Measurements from ENCODE around the gene BRIP1. TPM values are rescaled to one million over a fixed set of nuclear protein-coding genes. Genes with fewer than 3 reads are reported as not detected.

BRIP1 gene
- total RNA-seq, 1 experiment from 2014 or later: 9.4 TPM

GRCh38 chr17:61797283-61797682 is 66.0 kb downstream of the BRIP1 start:
- H3K36me3 ChIP-seq (ENCODE audit: control insufficient read depth, insufficient read depth, low read length): no peaks in the 10 kb centered on the region; the same call in 1 of the 2 replicates
- TF ChIP-seq, protein P1, sequence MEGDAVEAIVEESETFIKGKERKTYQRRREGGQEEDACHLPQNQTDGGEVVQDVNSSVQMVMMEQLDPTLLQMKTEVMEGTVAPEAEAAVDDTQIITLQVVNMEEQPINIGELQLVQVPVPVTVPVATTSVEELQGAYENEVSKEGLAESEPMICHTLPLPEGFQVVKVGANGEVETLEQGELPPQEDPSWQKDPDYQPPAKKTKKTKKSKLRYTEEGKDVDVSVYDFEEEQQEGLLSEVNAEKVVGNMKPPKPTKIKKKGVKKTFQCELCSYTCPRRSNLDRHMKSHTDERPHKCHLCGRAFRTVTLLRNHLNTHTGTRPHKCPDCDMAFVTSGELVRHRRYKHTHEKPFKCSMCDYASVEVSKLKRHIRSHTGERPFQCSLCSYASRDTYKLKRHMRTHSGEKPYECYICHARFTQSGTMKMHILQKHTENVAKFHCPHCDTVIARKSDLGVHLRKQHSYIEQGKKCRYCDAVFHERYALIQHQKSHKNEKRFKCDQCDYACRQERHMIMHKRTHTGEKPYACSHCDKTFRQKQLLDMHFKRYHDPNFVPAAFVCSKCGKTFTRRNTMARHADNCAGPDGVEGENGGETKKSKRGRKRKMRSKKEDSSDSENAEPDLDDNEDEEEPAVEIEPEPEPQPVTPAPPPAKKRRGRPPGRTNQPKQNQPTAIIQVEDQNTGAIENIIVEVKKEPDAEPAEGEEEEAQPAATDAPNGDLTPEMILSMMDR (IDR thresholded peaks at IDR 0.05): no peak
- H3K4me3 ChIP-seq (ENCODE audit: low read depth in 2 of 2, low read length in 2 of 2): no peak overlapping the region
- intact Hi-C loops (cut with micrococcal nuclease; ENCODE audit: unreplicated experiment) (no loop called here), in situ Hi-C loops (cut with HindIII; ENCODE audit: low pct_unique_long_range_greater_than_20kb, low sequenced_read_pairs) (no loop called here)
- no peak overlapping the region for H3K27ac ChIP-seq (ENCODE audit: low read length)
- POLR2A ChIA-PET: no interaction called here
- no peak for ATAC-seq
- CTCF ChIA-PET: no interaction called here
- no peak for DNase-seq (ENCODE audit: low read depth, low spot score)
- no TSS peak for BruUV-seq (replicated peaks)
- no peaks in the 10 kb centered on the region for H3K9me3 ChIP-seq (ENCODE audit: control insufficient read depth, insufficient read depth, low read depth, low read length)
- H3K4me1 ChIP-seq (ENCODE audit: control insufficient read depth, insufficient read depth, low read length): no peaks in the 10 kb centered on the region
- H3K27me3 ChIP-seq (ENCODE audit: control insufficient read depth, insufficient read depth, low read length): no peaks in the 10 kb centered on the region

DNA sequence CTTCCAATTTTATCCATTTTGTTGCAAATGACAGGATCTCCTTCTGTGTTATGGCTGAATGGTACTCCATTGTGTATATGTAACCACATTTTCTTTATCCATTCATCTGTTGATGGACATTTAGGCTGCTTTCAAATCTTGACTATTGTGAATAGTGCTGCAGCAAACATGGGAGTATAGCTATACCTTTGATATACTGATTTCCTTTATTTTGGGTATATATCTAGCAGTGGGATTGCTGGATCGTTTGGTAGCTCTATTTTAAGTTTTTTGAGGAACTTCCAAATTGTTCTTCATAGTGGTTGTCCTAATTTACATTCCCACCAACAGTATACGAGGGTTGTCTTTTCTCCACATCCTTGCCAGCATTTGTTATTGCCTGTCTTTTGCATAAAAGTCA is 67.8 kb downstream of the BRIP1 start:
- Histone ChIP-seq H3K4me1 (ENCODE audit: control insufficient read depth, insufficient read depth, low read length) (no peaks in the 10 kb centered on the region), H3K27ac (ENCODE audit: low read length) (no peak overlapping the region), H3K36me3 (ENCODE audit: control insufficient read depth, insufficient read depth, low read length) (no peaks in the 10 kb centered on the region; the same call in 1 of the 2 replicates), H3K4me3 (ENCODE audit: low read depth in 2 of 2, low read length in 2 of 2) (no peak overlapping the region), H3K9me3 (ENCODE audit: control insufficient read depth, insufficient read depth, low read depth, low read length) (no peaks in the 10 kb centered on the region), H3K27me3 (ENCODE audit: control insufficient read depth, insufficient read depth, low read length) (no peaks in the 10 kb centered on the region)
- in situ Hi-C loops (cut with HindIII; ENCODE audit: low pct_unique_long_range_greater_than_20kb, low sequenced_read_pairs): no loop called here
- BruUV-seq (replicated peaks): no TSS peak
- ChIA-PET POLR2A (no interaction called here), CTCF (no interaction called here)
- intact Hi-C loops (cut with micrococcal nuclease; ENCODE audit: unreplicated experiment): no loop called here
- TF ChIP-seq POLR2AphosphoS5 (IDR thresholded peaks at IDR 0.05; ENCODE audit: low read depth, low read length) (no peak), TCF7L2 (IDR thresholded peaks at IDR 0.05; ENCODE audit: low read depth, low read length) (no peak), SIN3A (IDR thresholded peaks at IDR 0.05; ENCODE audit: borderline replicate concordance, insufficient read depth, low read depth, low read length) (no peak)
- TF ChIP-seq, protein P1 (IDR thresholded peaks at IDR 0.05): no peak
- TF ChIP-seq, protein P2, sequence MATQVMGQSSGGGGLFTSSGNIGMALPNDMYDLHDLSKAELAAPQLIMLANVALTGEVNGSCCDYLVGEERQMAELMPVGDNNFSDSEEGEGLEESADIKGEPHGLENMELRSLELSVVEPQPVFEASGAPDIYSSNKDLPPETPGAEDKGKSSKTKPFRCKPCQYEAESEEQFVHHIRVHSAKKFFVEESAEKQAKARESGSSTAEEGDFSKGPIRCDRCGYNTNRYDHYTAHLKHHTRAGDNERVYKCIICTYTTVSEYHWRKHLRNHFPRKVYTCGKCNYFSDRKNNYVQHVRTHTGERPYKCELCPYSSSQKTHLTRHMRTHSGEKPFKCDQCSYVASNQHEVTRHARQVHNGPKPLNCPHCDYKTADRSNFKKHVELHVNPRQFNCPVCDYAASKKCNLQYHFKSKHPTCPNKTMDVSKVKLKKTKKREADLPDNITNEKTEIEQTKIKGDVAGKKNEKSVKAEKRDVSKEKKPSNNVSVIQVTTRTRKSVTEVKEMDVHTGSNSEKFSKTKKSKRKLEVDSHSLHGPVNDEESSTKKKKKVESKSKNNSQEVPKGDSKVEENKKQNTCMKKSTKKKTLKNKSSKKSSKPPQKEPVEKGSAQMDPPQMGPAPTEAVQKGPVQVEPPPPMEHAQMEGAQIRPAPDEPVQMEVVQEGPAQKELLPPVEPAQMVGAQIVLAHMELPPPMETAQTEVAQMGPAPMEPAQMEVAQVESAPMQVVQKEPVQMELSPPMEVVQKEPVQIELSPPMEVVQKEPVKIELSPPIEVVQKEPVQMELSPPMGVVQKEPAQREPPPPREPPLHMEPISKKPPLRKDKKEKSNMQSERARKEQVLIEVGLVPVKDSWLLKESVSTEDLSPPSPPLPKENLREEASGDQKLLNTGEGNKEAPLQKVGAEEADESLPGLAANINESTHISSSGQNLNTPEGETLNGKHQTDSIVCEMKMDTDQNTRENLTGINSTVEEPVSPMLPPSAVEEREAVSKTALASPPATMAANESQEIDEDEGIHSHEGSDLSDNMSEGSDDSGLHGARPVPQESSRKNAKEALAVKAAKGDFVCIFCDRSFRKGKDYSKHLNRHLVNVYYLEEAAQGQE (IDR thresholded peaks at IDR 0.05; ENCODE audit: insufficient read depth in 1 of 2, low read depth in 2 of 2, low read length in 1 of 2): no peak
- DNase-seq (ENCODE audit: low read depth, low spot score): no peak
- no peak for ATAC-seq

- TF ChIP-seq, protein P1 (IDR thresholded peaks at IDR 0.05): no peak
- TF ChIP-seq POLR2AphosphoS5 (IDR thresholded peaks at IDR 0.05; ENCODE audit: low read depth, low read length) (no peak), SIN3A (IDR thresholded peaks at IDR 0.05; ENCODE audit: borderline replicate concordance, insufficient read depth, low read depth, low read length) (no peak), TCF7L2 (IDR thresholded peaks at IDR 0.05; ENCODE audit: low read depth, low read length) (no peak)
- TF ChIP-seq, protein P2 (IDR thresholded peaks at IDR 0.05; ENCODE audit: insufficient read depth in 1 of 2, low read depth in 2 of 2, low read length in 1 of 2): no peak
- CTCF ChIA-PET: no interaction called here
- H3K4me3 ChIP-seq (ENCODE audit: low read depth in 2 of 2, low read length in 2 of 2): no peak overlapping the region
- H3K4me1 ChIP-seq (ENCODE audit: control insufficient read depth, insufficient read depth, low read length): no peaks in the 10 kb centered on the region
- H3K27me3 ChIP-seq (ENCODE audit: control insufficient read depth, insufficient read depth, low read length): no peaks in the 10 kb centered on the region
- no peak for ATAC-seq
- BruUV-seq (replicated peaks): no TSS peak
- no peak overlapping the region for H3K27ac ChIP-seq (ENCODE audit: low read length)
- H3K36me3 ChIP-seq (ENCODE audit: control insufficient read depth, insufficient read depth, low read length): no peaks in the 10 kb centered on the region; the same call in 1 of the 2 replicates
- in situ Hi-C loops (cut with HindIII; ENCODE audit: low pct_unique_long_range_greater_than_20kb, low sequenced_read_pairs) (no loop called here), intact Hi-C loops (cut with micrococcal nuclease; ENCODE audit: unreplicated experiment) (no loop called here)
- no peak for DNase-seq (ENCODE audit: low read depth, low spot score)
- POLR2A ChIA-PET: no interaction called here
- no peaks in the 10 kb centered on the region for H3K9me3 ChIP-seq (ENCODE audit: control insufficient read depth, insufficient read depth, low read depth, low read length)
These were observed 68.5 kb downstream of the BRIP1 start for GRCh38 chr17:61794792-61795191.
